A549 (cell line): ENCODE results near the gene TYMS. TPM values are rescaled to one million over a fixed set of nuclear protein-coding genes. Genes with fewer than 3 reads are reported as not detected.

Experiments used
- ATAC-seq, 2 experiments: fragments of 200-7000 bp in 1 of 2; fragments of >200 bp in 1 of 2; cut with Nextera tagmentation in 1 of 2; cut with Tn5 transposase in 1 of 2; 3 replicates each; pipeline versions ENCODE4 v1.8.0 to v1.9.1; 2018 to 2020; ENCODE audit warnings: mild to moderate bottlenecking in 1 of 2, moderate library complexity in 1 of 2
- CTCF ChIA-PET: fragments of 300-600 bp; sonication (Branson Sonifier 250); formaldehyde crosslinking; extraction: SDS; loops from one replicate; lab custom pipeline; 2021; ENCODE audit warnings: antibody characterized with exemption, inconsistent platforms; lab: Yijun Ruan, JAX
- POLR2A ChIA-PET: fragments of 350-600 bp; formaldehyde crosslinking; extraction: SDS; loops from one replicate; lab custom pipeline; 2021; ENCODE audit warnings: antibody characterized with exemption, inconsistent platforms; lab: Yijun Ruan, JAX
- DNase-seq, 2 experiments: peaks; one replicate each; pipeline versions ENCODE4 v3.0.0 to v3.0.0-alpha.2; 2011 to 2016; ENCODE audit warnings: low read depth in 1 of 2, low spot score in 1 of 2
- FAIRE-seq: peaks from 2 replicates; lab custom pipeline; 2011; peaks lifted over from hg19 to GRCh38; lab: Jason Lieb, UNC
- H3K27ac ChIP-seq, 2 experiments: fragments of >200 bp; sonication (Bioruptor Twin); formaldehyde crosslinking; 3 replicates each; pipeline ENCODE4 v1.5.1; 2016 to 2017
- H3K4me1 ChIP-seq: fragments of >200 bp; sonication (Bioruptor Twin); formaldehyde crosslinking; 3 replicates; pipeline ENCODE4 v1.6.1; 2016
- H3K4me2 ChIP-seq: fragments of >200 bp; sonication (Bioruptor Twin); formaldehyde crosslinking; 3 replicates; pipeline ENCODE4 v1.6.1; 2016
- H3K4me3 ChIP-seq: fragments of >200 bp; sonication (Bioruptor Twin); formaldehyde crosslinking; 3 replicates; pipeline ENCODE4 v1.5.1; 2016
- H3K9me3 ChIP-seq: fragments of >200 bp; sonication (Bioruptor Twin); formaldehyde crosslinking; 3 replicates; pipeline ENCODE4 v1.6.1; 2016
- BHLHE40 ChIP-seq: IDR thresholded peaks from 2 replicates; pipeline ENCODE4 v1.6.1; 2012; ENCODE audit warnings: low read depth, low read length, inconsistent platforms
- CBX2 ChIP-seq: fragments of 200-600 bp; sonication (generic); IDR thresholded peaks from 2 replicates; pipeline ENCODE4 v1.6.1; 2016; ENCODE audit warnings: low read depth, mild to moderate bottlenecking, borderline replicate concordance
- CBX8 ChIP-seq: fragments of 200-600 bp; sonication (generic); IDR thresholded peaks from 2 replicates; pipeline ENCODE4 v1.6.1; 2016
- EHMT2 ChIP-seq: fragments of 200-600 bp; sonication (generic); IDR thresholded peaks from 2 replicates; pipeline ENCODE4 v1.6.1; 2016; ENCODE audit warnings: antibody characterized with exemption, low read depth, mild to moderate bottlenecking, moderate library complexity
- ESRRA ChIP-seq: fragments of 150-350 bp; IDR thresholded peaks from 2 replicates; pipeline ENCODE4 v1.6.1; 2014; ENCODE audit warnings: mild to moderate bottlenecking, low read length, borderline replicate concordance
- FOSL2 ChIP-seq, 2 experiments: fragments of 450-650 bp in 1 of 2; fragments of >200 bp in 1 of 2; sonication (Bioruptor Twin) in 1 of 2; formaldehyde crosslinking; IDR thresholded peaks; 2 replicates each; pipeline versions ENCODE4 v1.5.0 to v1.6.1; 2016 to 2020; ENCODE audit warnings: mild to moderate bottlenecking in 1 of 2, moderate library complexity in 1 of 2
- FOXS1 ChIP-seq: fragments of 250-450 bp; sonication (Bioruptor Pico); IDR thresholded peaks from 2 replicates; pipeline ENCODE4 v1.5.0; 2020; ENCODE audit warnings: mild to moderate bottlenecking, moderate library complexity
- HOXB13 ChIP-seq: fragments of 250-450 bp; sonication (Bioruptor Pico); IDR thresholded peaks from 2 replicates; pipeline ENCODE4 v1.5.0; 2020; ENCODE audit warnings: low read depth, mild to moderate bottlenecking, moderate library complexity
- HOXB5 ChIP-seq: fragments of 250-450 bp; sonication (Bioruptor Pico); IDR thresholded peaks from 2 replicates; pipeline ENCODE4 v1.5.0; 2020; ENCODE audit warnings: mild to moderate bottlenecking, moderate library complexity
- JUN ChIP-seq, 2 experiments: fragments of >200 bp; sonication (Bioruptor Twin); formaldehyde crosslinking; IDR thresholded peaks; 2 replicates in 1 of 2; 3 replicates in 1 of 2; pipeline ENCODE4 v1.6.1; 2016 to 2017
- KDM5A ChIP-seq: fragments of 200-600 bp; sonication (generic); IDR thresholded peaks from 2 replicates; pipeline ENCODE4 v1.6.1; 2016; ENCODE audit warnings: antibody characterized with exemption, mild to moderate bottlenecking
- MAFK ChIP-seq: fragments of 450-650 bp; IDR thresholded peaks from 2 replicates; pipeline ENCODE4 v1.6.1; 2014; ENCODE audit not compliant: partially characterized antibody
- MAZ ChIP-seq: fragments of 150-350 bp; IDR thresholded peaks from 2 replicates; pipeline ENCODE4 v1.6.1; 2014; ENCODE audit warnings: antibody characterized with exemption, low read depth, low read length, borderline replicate concordance
- MYC ChIP-seq: IDR thresholded peaks from 2 replicates; pipeline ENCODE4 v1.6.1; 2012; ENCODE audit warnings: mild to moderate bottlenecking, inconsistent platforms, low read length, improper control_type of control experiment, borderline replicate concordance
- NFE2L2 ChIP-seq: fragments of 150-350 bp; conservative IDR thresholded peaks from 2 replicates; pipeline ENCODE4 v1.6.1; 2014; ENCODE audit warnings: low read length
- POLR2A ChIP-seq: IDR thresholded peaks from 2 replicates; pipeline ENCODE4 v1.6.1; 2012; ENCODE audit warnings: mild to moderate bottlenecking, low read length
- RFX5 ChIP-seq: fragments of 450-650 bp; IDR thresholded peaks from 2 replicates; pipeline ENCODE4 v1.7.1; 2014; ENCODE audit warnings: antibody characterized with exemption, mild to moderate bottlenecking, moderate library complexity
- SMC3 ChIP-seq: fragments of >200 bp; sonication (Bioruptor Twin); formaldehyde crosslinking; IDR thresholded peaks from 3 replicates; pipeline ENCODE4 v1.6.1; 2018; ENCODE audit warnings: inconsistent platforms
- ZC3H11A ChIP-seq: fragments of 450-650 bp; IDR thresholded peaks from 2 replicates; pipeline ENCODE4 v1.6.1; 2014; ENCODE audit warnings: antibody characterized with exemption, mild to moderate bottlenecking
- ZFP36 ChIP-seq: fragments of 450-650 bp; IDR thresholded peaks from 2 replicates; pipeline ENCODE4 v1.6.1; 2014; ENCODE audit warnings: borderline replicate concordance; ENCODE audit not compliant: partially characterized antibody
- WGBS: methylation state at CpG from one replicate; pipeline ENCODE4 v1.1.6; 2017; ENCODE audit errors: missing lambda C conversion rate; 5-methylcytosine and 5-hydroxymethylcytosine counted together
- polyA plus RNA-seq, 4 experiments: library from polyadenylated mRNA; depleted of rRNA in 3 of 4; stranded (reverse); fragments of >200 nt; fragmentation: RNase III in 1 of 4; extraction: RNeasy Plus Mini Kit Qiagen cat#74134 plus additional on column Dnase treatment in 1 of 4; gene quantifications; 2 replicates in 3 of 4; 3 replicates in 1 of 4; pipeline ENCODE4 v1.2.3, GENCODE V29; 2011 to 2017
- TF ChIP-seq, protein P1 (sequence below): fragments of 250-450 bp; sonication (Bioruptor Pico); IDR thresholded peaks from 2 replicates; pipeline ENCODE4 v1.5.0; 2021; ENCODE audit warnings: mild to moderate bottlenecking, moderate library complexity, borderline replicate concordance
- TF ChIP-seq, protein P2 (sequence below): fragments of >200 bp; sonication (Bioruptor Twin); formaldehyde crosslinking; IDR thresholded peaks from 3 replicates; pipeline ENCODE4 v1.5.1; 2016
- TF ChIP-seq, protein P3 (sequence below): fragments of >200 bp; sonication (Bioruptor Twin); formaldehyde crosslinking; IDR thresholded peaks from 2 replicates; pipeline ENCODE4 v1.6.1; 2016
- TF ChIP-seq, protein P4 (sequence below): fragments of 250-450 bp; sonication (Bioruptor Pico); IDR thresholded peaks from 2 replicates; pipeline ENCODE4 v1.5.0; 2020; ENCODE audit warnings: low read depth, mild to moderate bottlenecking, moderate library complexity
- TF ChIP-seq, protein P5 (sequence below): fragments of 450-650 bp; IDR thresholded peaks from 2 replicates; pipeline ENCODE4 v1.6.1; 2014; ENCODE audit warnings: antibody characterized with exemption
- TF ChIP-seq, protein P6 (sequence below): IDR thresholded peaks from 2 replicates; pipeline ENCODE4 v1.6.1; 2012

Gene TYMS
- polyA plus RNA-seq, 2 of the 4 experiments (the other 2 are of a cell fraction) = 118 to 173 TPM

DNA sequence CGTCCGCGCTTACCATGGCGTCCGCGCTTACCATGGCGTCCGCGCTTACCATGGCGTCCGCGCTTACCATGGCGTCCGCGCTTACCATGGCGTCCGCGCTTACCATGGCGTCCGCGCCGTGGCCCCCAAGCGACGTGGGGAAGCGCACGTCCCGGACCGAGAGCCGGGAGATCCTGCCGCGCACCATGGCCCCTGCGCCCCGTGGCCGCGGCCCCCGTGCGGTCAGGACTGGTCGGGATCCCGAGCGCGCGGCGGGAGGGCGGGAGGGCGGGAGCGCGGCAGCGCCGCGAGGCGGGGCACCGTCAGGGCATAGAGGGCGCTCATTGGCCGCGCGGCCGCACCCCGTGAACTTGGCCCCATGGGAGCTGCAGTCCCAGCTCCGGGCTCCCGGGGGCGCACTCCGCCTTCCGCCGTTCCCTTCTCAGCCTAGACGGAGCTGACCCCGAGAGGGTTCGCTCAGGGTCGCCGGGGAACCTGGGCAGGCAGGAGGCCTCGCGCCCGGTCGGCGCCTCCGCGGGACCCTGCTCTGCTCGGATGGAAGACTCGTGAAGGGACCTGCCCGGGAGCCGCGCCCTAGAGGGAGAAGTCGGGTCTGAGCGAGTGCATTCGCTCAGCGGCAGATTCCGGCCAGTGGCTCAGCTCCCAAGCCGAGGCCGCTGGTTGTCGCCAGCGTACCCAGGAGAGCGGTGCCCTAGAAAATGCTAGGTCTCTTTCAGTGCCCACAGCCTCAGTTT is 55.1 kb downstream of the TYMS start, which contains the start of gene ENOSF1 (continued):
- TF ChIP-seq, protein P1, sequence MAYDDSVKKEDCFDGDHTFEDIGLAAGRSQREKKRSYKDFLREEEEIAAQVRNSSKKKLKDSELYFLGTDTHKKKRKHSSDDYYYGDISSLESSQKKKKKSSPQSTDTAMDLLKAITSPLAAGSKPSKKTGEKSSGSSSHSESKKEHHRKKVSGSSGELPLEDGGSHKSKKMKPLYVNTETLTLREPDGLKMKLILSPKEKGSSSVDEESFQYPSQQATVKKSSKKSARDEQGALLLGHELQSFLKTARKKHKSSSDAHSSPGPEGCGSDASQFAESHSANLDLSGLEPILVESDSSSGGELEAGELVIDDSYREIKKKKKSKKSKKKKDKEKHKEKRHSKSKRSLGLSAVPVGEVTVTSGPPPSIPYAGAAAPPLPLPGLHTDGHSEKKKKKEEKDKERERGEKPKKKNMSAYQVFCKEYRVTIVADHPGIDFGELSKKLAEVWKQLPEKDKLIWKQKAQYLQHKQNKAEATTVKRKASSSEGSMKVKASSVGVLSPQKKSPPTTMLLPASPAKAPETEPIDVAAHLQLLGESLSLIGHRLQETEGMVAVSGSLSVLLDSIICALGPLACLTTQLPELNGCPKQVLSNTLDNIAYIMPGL (CRISPR knock-in tag) = no peak
- TF ChIP-seq EHMT2 (no peak), CBX8 (no peak), MYC (peak; percentile 30; the same call in 1 of the 2 replicates), POLR2A (peak; percentile 44), ZFP36 (no peak), CBX2 (no peak), SMC3 (peak; percentile 38; the same call in 2 of the 3 replicates), JUN (IDR thresholded peaks at IDR 0.05) (peak; percentile 20 to 51; a peak in 3 of 5 replicates), FOXS1 (CRISPR knock-in tag) (no peak), MAFK (no peak)
- TF ChIP-seq, protein P2, sequence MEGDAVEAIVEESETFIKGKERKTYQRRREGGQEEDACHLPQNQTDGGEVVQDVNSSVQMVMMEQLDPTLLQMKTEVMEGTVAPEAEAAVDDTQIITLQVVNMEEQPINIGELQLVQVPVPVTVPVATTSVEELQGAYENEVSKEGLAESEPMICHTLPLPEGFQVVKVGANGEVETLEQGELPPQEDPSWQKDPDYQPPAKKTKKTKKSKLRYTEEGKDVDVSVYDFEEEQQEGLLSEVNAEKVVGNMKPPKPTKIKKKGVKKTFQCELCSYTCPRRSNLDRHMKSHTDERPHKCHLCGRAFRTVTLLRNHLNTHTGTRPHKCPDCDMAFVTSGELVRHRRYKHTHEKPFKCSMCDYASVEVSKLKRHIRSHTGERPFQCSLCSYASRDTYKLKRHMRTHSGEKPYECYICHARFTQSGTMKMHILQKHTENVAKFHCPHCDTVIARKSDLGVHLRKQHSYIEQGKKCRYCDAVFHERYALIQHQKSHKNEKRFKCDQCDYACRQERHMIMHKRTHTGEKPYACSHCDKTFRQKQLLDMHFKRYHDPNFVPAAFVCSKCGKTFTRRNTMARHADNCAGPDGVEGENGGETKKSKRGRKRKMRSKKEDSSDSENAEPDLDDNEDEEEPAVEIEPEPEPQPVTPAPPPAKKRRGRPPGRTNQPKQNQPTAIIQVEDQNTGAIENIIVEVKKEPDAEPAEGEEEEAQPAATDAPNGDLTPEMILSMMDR = peak; percentile 54

DNA sequence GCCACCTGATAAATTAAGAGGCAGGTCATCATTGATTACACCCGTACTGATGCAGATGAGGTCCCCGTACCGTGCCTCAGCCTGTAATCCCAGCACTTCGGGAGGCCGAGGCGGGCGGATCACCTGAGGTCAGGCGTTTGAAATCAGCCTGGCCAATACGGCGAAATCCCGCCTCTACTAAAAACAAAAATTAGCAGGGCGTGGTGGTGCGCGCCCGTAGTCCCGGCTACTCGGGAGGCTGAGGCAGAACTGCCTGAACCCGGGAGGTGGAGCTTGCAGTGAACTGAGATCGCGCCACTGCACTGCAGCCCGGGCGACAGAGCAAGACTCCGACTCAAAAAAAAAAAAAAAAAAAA is 55.7 kb downstream of the TYMS start:
- WGBS = 85% methylated on average over 4 of the region's 23 CpGs
- peak overlapping the region; percentile 80 for H3K4me3 ChIP-seq
- no peaks in the 10 kb centered on the region for H3K9me3 ChIP-seq
- TF ChIP-seq, protein P3, sequence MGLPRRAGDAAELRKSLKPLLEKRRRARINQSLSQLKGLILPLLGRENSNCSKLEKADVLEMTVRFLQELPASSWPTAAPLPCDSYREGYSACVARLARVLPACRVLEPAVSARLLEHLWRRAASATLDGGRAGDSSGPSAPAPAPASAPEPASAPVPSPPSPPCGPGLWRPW = no peak
- no peak for TF ChIP-seq JUN (IDR thresholded peaks at IDR 0.05)
- TF ChIP-seq, protein P2 = no peak
- no peak for TF ChIP-seq KDM5A
- TF ChIP-seq ESRRA = no peak
- TF ChIP-seq NFE2L2 = no peak
- TF ChIP-seq BHLHE40 = no peak
- TF ChIP-seq, all 56 proteins: peak for 0
- ChIA-PET POLR2A (interaction anchor here (0.5 to 1.3 kb wide), 10 partner anchors 10 to 555 kb away, joined by 3 to 11 read pairs (median 4); partner anchors contain the start of genes USP14 and YES1), CTCF (interaction anchor here (0.6 to 2.2 kb wide), 11 partner anchors 10 to 126 kb away, joined by 3 to 9 read pairs (median 5); partner anchors contain the start of gene TYMS)
- Histone ChIP-seq H3K4me1 (peaks cover 8% of the 10 kb centered on the region; the same call in 1 of the 3 replicates), H3K4me2 (peak overlapping the region; percentile 88), H3K27ac (peak overlapping the region; percentile 92 to 93)
- FAIRE-seq (no peak), DNase-seq (no peak), ATAC-seq (no peak)

DNA sequence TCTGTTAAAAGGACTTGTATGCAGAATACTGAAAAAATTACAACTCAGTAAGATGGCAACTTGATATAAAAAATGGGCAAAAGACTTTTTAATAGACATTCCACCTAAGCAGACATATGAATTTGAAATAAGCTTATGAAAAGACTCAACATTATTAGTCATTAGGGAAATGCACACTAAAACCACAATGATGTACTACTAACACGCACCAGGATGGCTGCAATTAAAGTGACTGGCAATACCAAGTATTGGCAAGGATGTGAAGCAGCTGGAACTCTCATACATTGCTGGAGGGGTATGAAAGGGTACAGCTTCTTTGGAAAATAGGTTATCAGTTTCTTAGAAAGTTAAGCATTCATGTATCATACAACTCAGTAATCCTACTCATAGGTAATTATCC is 58.2 kb downstream of the TYMS start:
- FAIRE-seq (no peak), DNase-seq (no peak), ATAC-seq (no peak)
- peaks cover 8% of the 10 kb centered on the region; the same call in 1 of the 3 replicates for H3K4me1 ChIP-seq
- H3K4me2 ChIP-seq = no peak overlapping the region
- no peak overlapping the region for H3K27ac ChIP-seq
- ChIA-PET CTCF (interaction anchor here (1.3 to 2.0 kb wide), 2 partner anchors 117 to 124 kb away, joined by 6 to 9 read pairs; no protein-coding TSS in a partner anchor), POLR2A (no interaction called here)
- WGBS = 96% methylated on average over 1 of the region's 1 CpG
- no peak overlapping the region for H3K4me3 ChIP-seq
- H3K9me3 ChIP-seq = no peaks in the 10 kb centered on the region
- TF ChIP-seq CBX8 = no peak
- no peak for TF ChIP-seq RFX5
- no peak for TF ChIP-seq MAZ
- TF ChIP-seq, protein P4, sequence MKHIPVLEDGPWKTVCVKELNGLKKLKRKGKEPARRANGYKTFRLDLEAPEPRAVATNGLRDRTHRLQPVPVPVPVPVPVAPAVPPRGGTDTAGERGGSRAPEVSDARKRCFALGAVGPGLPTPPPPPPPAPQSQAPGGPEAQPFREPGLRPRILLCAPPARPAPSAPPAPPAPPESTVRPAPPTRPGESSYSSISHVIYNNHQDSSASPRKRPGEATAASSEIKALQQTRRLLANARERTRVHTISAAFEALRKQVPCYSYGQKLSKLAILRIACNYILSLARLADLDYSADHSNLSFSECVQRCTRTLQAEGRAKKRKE (CRISPR knock-in tag) = no peak
- TF ChIP-seq, protein P3 = no peak
- TF ChIP-seq, protein P5, sequence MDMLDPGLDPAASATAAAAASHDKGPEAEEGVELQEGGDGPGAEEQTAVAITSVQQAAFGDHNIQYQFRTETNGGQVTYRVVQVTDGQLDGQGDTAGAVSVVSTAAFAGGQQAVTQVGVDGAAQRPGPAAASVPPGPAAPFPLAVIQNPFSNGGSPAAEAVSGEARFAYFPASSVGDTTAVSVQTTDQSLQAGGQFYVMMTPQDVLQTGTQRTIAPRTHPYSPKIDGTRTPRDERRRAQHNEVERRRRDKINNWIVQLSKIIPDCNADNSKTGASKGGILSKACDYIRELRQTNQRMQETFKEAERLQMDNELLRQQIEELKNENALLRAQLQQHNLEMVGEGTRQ = no peak
- TF ChIP-seq HOXB13 (CRISPR knock-in tag) = no peak
- no peak for TF ChIP-seq JUN (IDR thresholded peaks at IDR 0.05)
- no peak for TF ChIP-seq ZC3H11A
- no peak for TF ChIP-seq KDM5A
- TF ChIP-seq, protein P6, sequence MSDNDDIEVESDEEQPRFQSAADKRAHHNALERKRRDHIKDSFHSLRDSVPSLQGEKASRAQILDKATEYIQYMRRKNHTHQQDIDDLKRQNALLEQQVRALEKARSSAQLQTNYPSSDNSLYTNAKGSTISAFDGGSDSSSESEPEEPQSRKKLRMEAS = no peak
- no peak for TF ChIP-seq HOXB5
- TF ChIP-seq EHMT2 = no peak
- TF ChIP-seq FOSL2 (IDR thresholded peaks at IDR 0.05) = no peak
- TF ChIP-seq FOSL2 (CRISPR knock-in tag; IDR thresholded peaks at IDR 0.05) = no peak
